ENCODE measurements around the gene PRR13.

- TF ChIP-seq, protein P1, sequence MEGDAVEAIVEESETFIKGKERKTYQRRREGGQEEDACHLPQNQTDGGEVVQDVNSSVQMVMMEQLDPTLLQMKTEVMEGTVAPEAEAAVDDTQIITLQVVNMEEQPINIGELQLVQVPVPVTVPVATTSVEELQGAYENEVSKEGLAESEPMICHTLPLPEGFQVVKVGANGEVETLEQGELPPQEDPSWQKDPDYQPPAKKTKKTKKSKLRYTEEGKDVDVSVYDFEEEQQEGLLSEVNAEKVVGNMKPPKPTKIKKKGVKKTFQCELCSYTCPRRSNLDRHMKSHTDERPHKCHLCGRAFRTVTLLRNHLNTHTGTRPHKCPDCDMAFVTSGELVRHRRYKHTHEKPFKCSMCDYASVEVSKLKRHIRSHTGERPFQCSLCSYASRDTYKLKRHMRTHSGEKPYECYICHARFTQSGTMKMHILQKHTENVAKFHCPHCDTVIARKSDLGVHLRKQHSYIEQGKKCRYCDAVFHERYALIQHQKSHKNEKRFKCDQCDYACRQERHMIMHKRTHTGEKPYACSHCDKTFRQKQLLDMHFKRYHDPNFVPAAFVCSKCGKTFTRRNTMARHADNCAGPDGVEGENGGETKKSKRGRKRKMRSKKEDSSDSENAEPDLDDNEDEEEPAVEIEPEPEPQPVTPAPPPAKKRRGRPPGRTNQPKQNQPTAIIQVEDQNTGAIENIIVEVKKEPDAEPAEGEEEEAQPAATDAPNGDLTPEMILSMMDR (IDR thresholded peaks at IDR 0.05), result no peak
- TF ChIP-seq POLR2A (IDR thresholded peaks at IDR 0.05), result no peak
Observed at GRCh38 chr12:53428741-53429140, 12.8 kb upstream of the PRR13 start.
